ENCODE data around the gene SLC25A22. TPM values are rescaled to one million over a fixed set of nuclear protein-coding genes. Genes with fewer than 3 reads are reported as not detected.

Gene SLC25A22
- total and polyA plus RNA-seq, 2 donors (not counting 1 experiment from before 2014, with no cell fraction given) = 25.7 to 45.7 TPM

DNA sequence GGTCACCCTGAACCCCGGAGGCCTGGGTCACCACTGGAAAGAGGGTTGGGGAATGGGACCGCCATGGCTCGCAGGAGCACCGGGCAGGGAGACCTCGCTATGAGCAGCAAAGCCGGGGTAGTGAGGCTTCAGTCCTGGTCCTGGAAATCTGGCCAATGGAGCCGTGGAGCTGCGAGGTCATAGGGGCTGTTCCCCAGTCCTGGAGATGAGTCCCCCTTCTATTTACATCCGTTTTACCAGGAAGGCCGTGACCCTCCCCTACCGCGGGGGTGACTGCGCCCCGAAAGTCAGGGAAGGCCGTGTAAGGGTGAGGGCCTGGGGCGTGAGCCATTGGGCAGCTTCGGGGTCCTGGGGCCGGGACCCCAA lies 6.5 kb upstream of the SLC25A22 start:
- Histone ChIP-seq H4K20me1 (ENCODE audit: control insufficient read depth, insufficient read depth, low read length, poor library complexity, severe bottlenecking) (peaks cover 38% of the 10 kb centered on the region), H3K79me2 (ENCODE audit: control insufficient read depth, insufficient read depth, low read length) (peaks cover 58% of the 10 kb centered on the region), H3K4me1 (ENCODE audit: control insufficient read depth in 2 of 2, insufficient read depth in 2 of 2, low read length in 2 of 2) (peaks cover 16 to 29% of the 10 kb centered on the region in 2 donors), H3K4me3 (ENCODE audit: control extremely low read depth in 1 of 5, extremely low read depth in 1 of 5, insufficient read depth in 1 of 5, low read depth in 2 of 5, low read length in 4 of 5) (peak overlapping the region; percentile 22 to 71 (median 71)), H3K9ac (ENCODE audit: low read length) (peak overlapping the region; percentile 71), H3K4me2 (replicated peaks; ENCODE audit: low read depth, low read length, poor library complexity, severe bottlenecking) (peak overlapping the region; percentile 97), H3K27ac (ENCODE audit: low read length in 2 of 2) (peak overlapping the region; percentile 20 to 75), H3K36me3 (replicated peaks in 1 of 2; ENCODE audit: control extremely low read depth in 1 of 2, control insufficient read depth in 1 of 2, extremely low read depth in 1 of 2, insufficient read depth in 2 of 2, low read length in 1 of 2) (peaks cover 0 to 9% of the 10 kb centered on the region in 2 experiments), H2AFZ (ENCODE audit: insufficient read depth, low read depth, low read length, poor library complexity, severe bottlenecking) (peak overlapping the region; percentile 74), H3K27me3 (replicated peaks in 1 of 4; ENCODE audit: control extremely low read depth in 1 of 4, control insufficient read depth in 3 of 4, insufficient read depth in 4 of 4, low read length in 3 of 4) (no peaks in the 10 kb centered on the region), H3K9me3 (ENCODE audit: control extremely low read depth in 1 of 3, control insufficient read depth in 2 of 3, insufficient read depth in 1 of 3, low read length in 2 of 3) (no peaks in the 10 kb centered on the region)
- Mint-ChIP-seq H3K27me3 (no peaks in the 10 kb centered on the region), H3K9me3 (ENCODE audit: insufficient read depth) (no peaks in the 10 kb centered on the region), H3K4me1 (peaks cover 23% of the 10 kb centered on the region), H3K27ac (peak overlapping the region; percentile 81), H3K4me3 (peak overlapping the region; percentile 80)
- intact Hi-C loops (cut with micrococcal nuclease) = loop anchor here (2.0 kb wide), 1 partner anchor 188 kb away; no protein-coding TSS in a partner anchor
- ChIA-PET POLR2A (interaction anchor here (0.7 to 1.3 kb wide), 2 partner anchors 8 to 269 kb away, joined by 3 to 4 read pairs; partner anchors contain the start of gene HRAS), CTCF (interaction anchor here (0.8 to 1.1 kb wide), 2 partner anchors 78 to 121 kb away, joined by 3 to 4 read pairs; partner anchors contain the start of gene AP2A2)
- ATAC-seq (ENCODE audit: low read depth) (no peak), DNase-seq (no peak)
- TF ChIP-seq, protein P1, sequence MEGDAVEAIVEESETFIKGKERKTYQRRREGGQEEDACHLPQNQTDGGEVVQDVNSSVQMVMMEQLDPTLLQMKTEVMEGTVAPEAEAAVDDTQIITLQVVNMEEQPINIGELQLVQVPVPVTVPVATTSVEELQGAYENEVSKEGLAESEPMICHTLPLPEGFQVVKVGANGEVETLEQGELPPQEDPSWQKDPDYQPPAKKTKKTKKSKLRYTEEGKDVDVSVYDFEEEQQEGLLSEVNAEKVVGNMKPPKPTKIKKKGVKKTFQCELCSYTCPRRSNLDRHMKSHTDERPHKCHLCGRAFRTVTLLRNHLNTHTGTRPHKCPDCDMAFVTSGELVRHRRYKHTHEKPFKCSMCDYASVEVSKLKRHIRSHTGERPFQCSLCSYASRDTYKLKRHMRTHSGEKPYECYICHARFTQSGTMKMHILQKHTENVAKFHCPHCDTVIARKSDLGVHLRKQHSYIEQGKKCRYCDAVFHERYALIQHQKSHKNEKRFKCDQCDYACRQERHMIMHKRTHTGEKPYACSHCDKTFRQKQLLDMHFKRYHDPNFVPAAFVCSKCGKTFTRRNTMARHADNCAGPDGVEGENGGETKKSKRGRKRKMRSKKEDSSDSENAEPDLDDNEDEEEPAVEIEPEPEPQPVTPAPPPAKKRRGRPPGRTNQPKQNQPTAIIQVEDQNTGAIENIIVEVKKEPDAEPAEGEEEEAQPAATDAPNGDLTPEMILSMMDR (IDR thresholded peaks at IDR 0.05) = no peak
- no peak for TF ChIP-seq EZH2 (IDR thresholded peaks at IDR 0.05; ENCODE audit: borderline replicate concordance, insufficient read depth, low read depth, low read length, poor library complexity, severe bottlenecking)
- WGBS (ENCODE audit: insufficient coverage) = 9% methylated on average over 16 of the region's 18 CpGs
